IPS DF 4.7 (cell line): ENCODE results near the gene CNPY1.

Experiments
- DNase-seq: peaks from one replicate; pipeline ENCODE4 v3.0.0-alpha.2; 2013; ENCODE audit warnings: low spot score; ENCODE audit errors: extremely low read depth

The CNPY1 gene

GRCh38 chr7:155559519-155560108 lies 13.3 kb upstream of the CNPY1 start:
- no peak for DNase-seq

- DNase-seq, result no peak
Measured at GRCh38 chr7:155558961-155559360, 12.6 kb upstream of the CNPY1 start.

GRCh38 chr7:155558351-155558750 lies 12.0 kb upstream of the CNPY1 start:
- DNase-seq, result no peak

GRCh38 chr7:155557778-155558177 lies 11.4 kb upstream of the CNPY1 start:
- DNase-seq, result no peak

DNA sequence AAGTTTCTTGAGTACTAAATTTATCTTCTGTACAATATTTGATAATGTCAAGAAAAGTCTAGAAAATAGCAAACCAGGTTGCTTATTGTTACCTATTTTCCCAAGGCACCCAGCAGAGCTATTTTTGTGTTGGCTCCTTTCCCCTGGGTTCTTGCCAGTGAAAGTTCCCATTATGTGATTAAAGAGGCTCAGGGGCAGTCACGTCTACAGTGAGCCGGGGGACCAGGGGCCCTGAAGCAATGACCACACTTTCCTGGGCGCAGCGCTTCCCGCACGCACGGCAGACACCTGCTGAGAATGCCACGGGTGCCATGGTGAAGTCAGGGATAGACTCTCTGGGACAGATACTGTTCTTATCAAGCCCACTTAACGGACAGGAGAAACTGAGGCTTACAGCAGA lies 10.4 kb upstream of the CNPY1 start:
- DNase-seq, result no peak

DNA sequence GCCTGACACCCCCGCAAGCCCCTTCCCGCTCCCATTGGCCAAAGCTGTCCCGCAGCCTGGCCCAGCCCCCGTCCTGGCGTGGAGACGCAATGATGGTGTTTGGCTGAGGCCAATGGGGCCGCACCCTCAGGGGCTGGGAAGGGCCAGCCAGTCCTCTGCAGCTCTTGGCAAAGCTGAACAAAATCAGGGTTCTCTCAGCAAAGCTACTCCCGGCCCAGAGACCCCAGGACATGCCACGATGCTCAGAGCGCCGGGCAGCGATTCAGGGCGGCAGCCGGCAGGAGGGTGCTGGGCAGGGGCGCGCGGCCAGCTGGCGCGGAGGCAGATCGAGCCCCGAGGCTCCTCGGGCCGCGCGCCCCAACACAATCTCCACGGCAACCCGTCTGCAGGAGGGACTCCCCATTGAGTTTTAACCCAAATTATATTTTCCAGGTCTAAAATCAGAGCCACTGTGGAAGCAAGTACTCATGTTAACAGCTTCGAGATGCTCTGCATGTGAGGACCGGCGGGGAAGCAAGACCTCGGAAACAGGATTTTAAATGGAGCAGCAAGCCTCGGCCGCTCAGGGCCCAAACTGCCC lies 8.8 kb upstream of the CNPY1 start:
- no peak for DNase-seq

- DNase-seq, result no peak
Measured at GRCh38 chr7:155553871-155554270, 7.5 kb upstream of the CNPY1 start.

DNA sequence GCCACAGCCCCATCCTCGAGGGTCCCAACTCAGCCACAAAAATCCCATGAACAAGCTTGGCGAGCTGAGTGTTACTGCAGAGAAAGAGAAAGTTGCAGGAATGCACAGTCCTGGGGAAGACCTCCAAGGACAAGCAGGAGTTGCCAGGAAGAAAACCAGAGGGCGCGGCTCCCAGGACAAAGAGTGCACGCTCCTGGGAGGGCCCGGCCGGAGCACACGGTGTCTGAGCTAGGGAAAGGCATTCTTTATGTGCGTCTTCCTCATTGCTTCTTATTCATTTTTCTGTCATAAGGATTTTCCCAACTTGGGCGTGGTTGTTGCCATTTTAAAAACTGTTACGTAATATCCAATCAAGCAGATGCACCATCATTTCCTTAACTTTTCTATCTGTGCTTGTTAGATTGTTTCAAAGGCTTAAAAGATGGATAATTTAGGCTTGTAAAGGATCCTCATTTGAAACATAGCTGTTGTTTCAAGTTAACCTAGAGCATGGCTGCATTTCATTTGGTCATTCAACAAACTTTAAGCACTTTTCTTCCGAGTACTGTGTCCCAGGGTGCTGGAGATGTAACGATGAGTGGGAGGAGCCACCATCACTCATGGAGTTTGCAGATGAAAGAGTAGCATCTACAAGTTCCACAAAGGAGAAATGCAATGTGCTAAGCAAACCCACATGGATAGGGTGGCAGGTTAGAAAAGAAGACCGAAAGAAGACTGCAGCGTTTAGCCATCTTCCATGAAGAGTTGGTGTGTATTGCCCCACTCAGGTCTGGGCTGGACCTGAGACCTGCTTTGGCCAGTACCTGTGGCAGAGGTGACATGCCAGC lies 5.6 kb upstream of the CNPY1 start:
- DNase-seq, result no peak

GRCh38 chr7:155550916-155551315 lies 4.6 kb upstream of the CNPY1 start:
- DNase-seq, result no peak

DNA sequence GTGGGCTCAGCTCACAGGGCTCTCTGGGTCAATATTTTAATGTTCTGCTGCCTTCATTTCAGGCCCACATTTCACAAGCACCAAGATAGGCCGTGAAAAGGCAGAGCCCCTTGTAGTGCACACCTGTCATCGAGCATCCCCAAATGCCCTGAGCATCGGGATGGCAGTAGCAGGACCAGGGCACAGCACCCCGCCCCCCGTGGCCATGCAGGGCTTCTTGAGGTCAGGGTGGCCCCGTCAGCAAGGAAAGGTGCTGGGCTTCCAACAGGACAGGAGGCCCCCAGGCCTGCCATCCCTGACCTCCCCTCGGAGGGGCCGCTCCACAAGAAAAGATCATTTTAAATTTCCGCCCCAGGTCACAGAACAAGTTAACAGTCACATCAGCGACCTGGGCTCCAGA lies 2.9 kb upstream of the CNPY1 start:
- no peak for DNase-seq

DNA sequence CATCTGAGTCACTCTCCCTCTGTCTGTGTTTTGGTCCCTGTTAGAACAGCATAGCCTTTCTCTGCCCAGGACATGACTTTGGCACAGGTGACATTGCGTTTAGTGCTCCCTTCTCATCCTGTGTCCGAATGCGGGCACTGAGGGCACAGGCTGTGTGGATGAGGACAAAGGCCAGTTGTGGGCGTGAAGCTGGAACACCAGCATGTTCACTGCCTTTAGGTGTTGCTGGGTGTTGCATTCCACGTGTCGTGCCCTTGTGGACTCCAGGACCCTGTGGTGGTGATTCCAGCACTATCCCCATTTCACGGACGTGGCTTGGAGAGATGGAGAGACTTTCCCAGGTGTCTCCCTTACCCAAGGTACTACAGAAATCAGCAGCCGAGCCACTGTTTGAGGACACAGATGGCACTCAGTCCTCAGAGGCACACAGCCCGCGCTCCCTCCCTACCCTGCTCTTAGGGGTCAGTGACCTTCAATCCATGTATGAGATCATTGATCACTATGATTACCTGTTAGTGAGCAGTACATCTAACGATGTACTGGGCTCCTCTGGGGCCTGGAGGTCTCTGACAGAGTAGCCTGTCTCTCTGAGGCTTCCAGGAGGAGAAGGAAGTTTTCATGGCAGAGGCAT lies 917 bp upstream of the CNPY1 start:
- no peak for DNase-seq

DNA sequence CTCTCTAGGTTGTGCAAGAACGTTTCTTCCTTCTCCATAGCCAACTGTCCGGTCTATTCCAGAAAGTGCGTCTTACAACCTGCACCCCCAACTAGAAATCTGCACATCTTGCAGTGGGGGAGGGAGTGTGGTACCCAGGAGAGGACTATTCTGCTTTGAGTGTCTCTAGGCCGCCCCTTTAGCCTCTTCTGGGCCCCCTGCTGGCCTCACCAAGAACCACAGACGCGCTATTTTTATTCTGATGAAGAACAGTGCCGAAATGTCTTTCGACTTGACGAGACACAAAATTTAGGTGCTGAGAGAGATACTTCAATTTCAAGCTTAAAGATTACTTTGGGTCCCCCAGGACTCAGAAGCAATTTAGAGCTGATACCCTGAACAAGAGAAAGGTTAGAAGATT lies 1.0 kb downstream of the CNPY1 start:
- no peak for DNase-seq

DNA sequence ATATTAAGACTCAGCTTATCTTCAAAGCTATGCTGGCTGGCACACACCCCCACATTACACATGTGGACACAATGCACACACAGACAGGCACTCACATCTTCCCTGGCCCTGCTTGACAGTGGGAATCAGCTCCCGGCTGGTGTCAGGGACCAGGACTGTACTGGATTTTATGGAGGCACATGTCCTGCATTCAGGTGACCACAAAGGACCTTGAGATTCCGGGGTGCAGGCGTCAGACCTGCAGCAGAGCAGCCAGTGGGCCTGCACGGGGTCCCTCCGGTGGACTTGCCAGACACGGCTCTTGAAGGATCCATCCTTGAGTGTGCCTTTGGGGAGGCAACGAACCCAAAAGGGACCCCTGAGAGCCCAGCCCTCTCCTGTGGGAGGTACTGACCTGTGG lies 1.9 kb downstream of the CNPY1 start:
- no peak for DNase-seq

GRCh38 chr7:155543926-155544325 lies 2.4 kb downstream of the CNPY1 start:
- DNase-seq, result no peak

DNA sequence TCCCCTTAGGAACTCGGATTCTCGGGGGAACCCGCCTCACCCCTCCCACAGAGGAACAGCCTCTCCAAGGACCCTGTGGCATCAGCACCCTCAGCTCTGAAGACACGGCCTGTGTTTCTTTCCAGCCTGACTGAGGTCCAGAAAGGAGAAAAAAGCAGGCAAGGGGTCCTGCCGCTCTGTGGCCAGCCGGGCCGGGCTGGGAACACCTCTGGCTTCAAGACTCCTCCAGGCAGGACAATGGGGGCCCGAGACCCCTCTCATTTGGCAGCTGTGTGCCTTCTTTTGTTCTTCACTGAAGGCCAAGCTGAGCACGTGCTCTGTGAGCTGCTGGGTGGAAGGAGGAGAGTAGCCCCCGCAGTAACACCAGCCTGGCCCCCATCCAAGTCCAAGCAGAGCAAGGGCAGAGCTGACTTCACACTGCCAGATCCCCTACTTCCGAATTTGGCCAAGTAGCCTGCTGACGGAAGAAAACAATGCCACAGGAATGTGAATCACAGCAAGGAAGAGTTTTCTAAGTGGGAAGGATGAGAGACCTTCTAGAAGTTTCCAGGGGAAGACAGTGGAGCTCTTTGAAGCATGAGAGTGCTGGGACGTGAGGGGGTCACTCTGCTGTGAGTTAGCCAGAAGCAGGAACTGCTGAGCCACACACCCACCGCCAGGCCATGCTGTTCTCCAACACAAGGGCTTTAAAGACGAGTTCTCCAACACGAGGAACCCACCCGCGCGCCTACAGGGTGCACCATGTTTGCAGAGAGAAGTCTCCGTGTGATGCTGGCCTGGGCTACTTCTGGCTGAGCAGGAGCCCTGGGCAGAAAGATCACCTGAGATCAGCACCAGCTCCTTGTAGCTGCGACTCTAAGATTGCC lies 3.1 kb downstream of the CNPY1 start:
- no peak for DNase-seq

DNA sequence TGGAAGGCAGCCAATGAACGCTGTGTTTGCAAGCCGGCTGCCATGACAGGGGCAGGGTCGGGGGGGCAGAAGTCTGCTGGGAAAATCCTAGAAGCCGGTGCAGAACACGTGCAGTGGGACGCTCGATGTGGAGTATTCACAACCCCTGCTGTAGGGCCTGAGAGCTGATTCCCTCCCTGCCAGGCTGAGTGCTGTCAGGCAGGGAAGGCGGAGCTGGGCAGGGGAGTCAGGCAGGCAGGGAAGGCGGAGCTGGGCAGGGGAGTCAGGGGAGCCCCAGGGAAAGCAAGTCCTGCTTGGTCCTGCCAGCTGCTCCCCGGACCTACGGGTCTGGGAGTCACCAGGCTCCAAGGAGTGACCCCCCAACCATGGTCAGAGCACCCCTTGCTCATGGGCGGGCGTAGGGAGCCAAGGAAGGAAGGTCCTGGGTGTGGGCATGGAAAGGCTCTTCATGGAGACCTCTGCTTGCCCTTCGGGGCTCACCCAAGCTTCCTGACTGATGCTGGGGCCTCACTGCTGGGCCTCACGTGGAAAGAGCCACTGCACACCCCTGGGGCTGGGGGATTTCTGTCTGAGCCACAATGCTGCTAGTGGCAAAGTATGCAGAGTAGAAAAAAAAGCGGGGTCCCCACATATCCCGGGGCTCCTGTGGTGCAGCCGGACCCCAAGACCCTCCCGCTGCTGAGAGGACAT lies 4.2 kb downstream of the CNPY1 start:
- DNase-seq, result no peak

- DNase-seq, result no peak
Measured at GRCh38 chr7:155540553-155540952, 5.8 kb downstream of the CNPY1 start.

DNA sequence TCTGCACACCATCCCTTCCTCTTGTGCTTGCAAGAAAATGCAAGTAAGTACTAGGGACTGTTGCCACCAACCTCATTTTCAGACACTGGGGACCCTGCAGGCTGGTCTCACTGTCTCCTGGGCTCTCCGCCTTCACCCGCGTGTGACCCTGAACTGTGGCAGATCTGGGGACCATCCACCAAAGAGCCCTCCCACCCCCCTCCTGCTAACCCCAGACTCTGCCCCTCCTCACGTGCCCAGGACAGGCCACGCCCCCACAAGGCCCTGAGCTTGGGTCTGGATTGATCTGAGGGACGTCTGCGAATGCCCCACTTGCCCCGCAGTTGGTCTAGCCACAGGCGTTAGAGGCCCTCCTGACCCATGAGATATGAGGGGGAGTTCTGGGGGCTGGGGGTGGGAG lies 8.1 kb downstream of the CNPY1 start:
- no peak for DNase-seq

DNA sequence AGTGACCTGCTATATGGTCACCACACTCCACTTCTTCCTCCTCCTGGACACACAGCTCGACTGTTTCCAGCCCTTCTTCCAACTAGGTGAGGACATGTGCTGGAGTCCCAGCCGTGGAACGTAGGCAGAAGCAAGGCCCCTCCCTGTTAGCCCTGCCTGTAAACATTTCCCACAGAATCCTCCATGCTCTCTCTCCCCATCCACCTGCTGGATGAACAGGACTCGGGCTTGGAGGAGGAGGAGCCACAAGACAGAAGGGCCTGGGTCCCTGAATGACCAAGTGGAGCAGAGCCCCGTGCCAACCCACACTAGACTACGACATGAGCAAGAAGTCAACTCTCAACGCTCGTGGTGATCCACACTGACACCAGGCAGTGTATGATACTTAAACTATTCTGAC lies 9.9 kb downstream of the CNPY1 start:
- no peak for DNase-seq

- DNase-seq, result no peak
Measured at GRCh38 chr7:155534691-155535090, 11.7 kb downstream of the CNPY1 start.
